Thymus (tissue), 11 donors: ENCODE data around the gene RBCK1. TPM values are rescaled to one million over a fixed set of nuclear protein-coding genes. Genes with fewer than 3 reads are reported as not detected.

ENCODE experiments used
- DNase-seq, 9 donors: peaks; one replicate each; pipeline ENCODE4 v3.0.0-alpha.2; 2013; ENCODE audit warnings: low spot score in 9 of 9, low read depth in 6 of 9, missing footprints in 1 of 9
- H3K27ac ChIP-seq, 2 donors: one replicate each; pipeline ENCODE4 v1.5.1; 2013; ENCODE audit warnings: control low read depth in 1 of 2, low read depth in 1 of 2, low read length in 1 of 2, mild to moderate bottlenecking in 1 of 2, moderate library complexity in 1 of 2
- H3K27me3 ChIP-seq, 2 donors: one replicate each; pipeline ENCODE4 v1.5.1; 2013; ENCODE audit warnings: low read length in 1 of 2; ENCODE audit not compliant: control insufficient read depth in 2 of 2, insufficient read depth in 1 of 2
- H3K36me3 ChIP-seq, 2 donors: one replicate each; pipeline ENCODE4 v1.5.1; 2013; ENCODE audit warnings: low read length in 1 of 2, mild to moderate bottlenecking in 1 of 2, moderate library complexity in 1 of 2; ENCODE audit not compliant: control insufficient read depth in 2 of 2, insufficient read depth in 2 of 2
- H3K4me1 ChIP-seq, 2 donors: one replicate each; pipeline ENCODE4 v1.5.1; 2013; ENCODE audit warnings: low read length in 2 of 2; ENCODE audit not compliant: control insufficient read depth in 2 of 2, insufficient read depth in 2 of 2
- H3K4me3 ChIP-seq, 2 donors: one replicate each; pipeline ENCODE4 v1.5.1; 2013; ENCODE audit warnings: low read length in 2 of 2, control low read depth in 1 of 2, mild to moderate bottlenecking in 1 of 2
- H3K9me3 ChIP-seq, 2 donors: one replicate each; pipeline ENCODE4 v1.5.1; 2013; ENCODE audit warnings: low read length in 1 of 2, mild to moderate bottlenecking in 1 of 2; ENCODE audit not compliant: control insufficient read depth in 2 of 2, insufficient read depth in 1 of 2
- WGBS: extraction: QIAGEN DNeasy Blood & Tissue Kit; methylation state at CpG from one replicate; pipeline ENCODE4 v1.1.7; 2013; 5-methylcytosine and 5-hydroxymethylcytosine counted together
- polyA plus RNA-seq: library from polyadenylated mRNA; stranded (reverse); fragments of 200-250 nt; gene quantifications from one replicate; pipeline ENCODE4 v1.2.3, GENCODE V29; 2013
- total RNA-seq: library from RNA; stranded (reverse); fragments of 120-200 nt; gene quantifications from one replicate; pipeline ENCODE4 v1.2.4, GENCODE V29; 2013
- donor health status: healthy.

The RBCK1 gene
- total and polyA plus RNA-seq, 2 donors = 53.2 to 140 TPM

DNA sequence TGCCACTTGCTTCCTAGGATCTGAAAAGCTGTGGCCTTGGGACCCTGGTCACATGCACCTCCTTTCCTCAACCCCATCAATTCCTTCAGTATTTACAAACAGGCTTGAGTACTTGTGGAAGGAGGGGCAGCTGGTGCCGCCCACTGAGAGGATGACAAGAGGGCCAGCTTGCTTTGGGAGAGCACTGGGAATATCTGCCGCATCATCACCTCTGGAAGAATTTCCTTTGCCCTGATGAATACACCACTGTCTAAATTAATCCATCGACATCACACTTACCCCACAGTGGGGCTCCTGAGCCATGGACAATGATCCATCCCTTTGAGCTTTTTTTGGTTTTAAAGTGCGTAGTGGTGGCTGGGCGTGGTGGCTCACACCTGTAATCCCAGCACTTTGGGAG is 28.4 kb downstream of the RBCK1 start:
- no peak for DNase-seq
- Histone ChIP-seq H3K27ac (no peak overlapping the region), H3K36me3 (peaks cover 62 to 67% of the 10 kb centered on the region in 2 donors), H3K9me3 (no peaks in the 10 kb centered on the region), H3K4me3 (no peak overlapping the region), H3K27me3 (no peaks in the 10 kb centered on the region), H3K4me1 (peaks cover 25% of the 10 kb centered on the region in 2 donors)
- WGBS = over 99% methylated on average over 5 of the region's 5 CpGs

DNA sequence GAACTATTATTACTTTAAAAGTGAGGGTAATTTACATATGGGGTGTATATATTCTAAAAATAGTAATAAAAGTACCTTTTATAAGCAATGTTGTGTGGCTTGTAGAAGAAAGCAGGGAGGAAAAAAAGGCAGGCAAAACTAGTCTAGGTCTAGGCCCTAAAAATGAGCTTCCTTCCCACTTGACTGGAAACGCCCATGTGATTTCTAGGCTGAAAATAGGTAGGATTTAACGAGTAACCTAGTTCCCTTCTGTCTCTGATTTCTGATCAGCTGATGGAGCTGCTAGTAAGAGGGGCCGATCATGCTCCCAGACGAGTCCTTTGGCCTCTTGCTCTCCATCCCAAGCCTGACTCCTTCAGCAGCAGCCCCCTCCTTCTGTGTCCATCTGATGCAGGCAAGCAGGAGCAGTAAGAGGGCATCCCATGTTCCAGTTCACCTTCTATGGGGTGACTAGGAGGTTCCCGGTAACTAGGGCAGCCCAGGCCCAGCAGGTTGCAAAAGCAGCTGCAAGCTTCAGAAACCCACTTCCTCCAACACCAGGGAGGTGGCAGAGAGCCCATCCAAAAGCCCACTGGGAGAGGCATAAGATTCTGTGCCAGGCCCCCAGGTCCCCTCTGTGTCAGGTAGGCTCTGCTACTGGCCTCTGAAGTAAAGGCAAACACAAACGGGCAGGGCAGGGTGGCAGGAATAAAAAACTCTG is 29.8 kb downstream of the RBCK1 start:
- WGBS = 41% methylated on average over 6 of the region's 6 CpGs
- DNase-seq = peak in 5 of 9 donors; percentile 26 to 67 (median 42)
- Histone ChIP-seq H3K9me3 (no peaks in the 10 kb centered on the region), H3K27ac (peak overlapping the region; percentile 62 to 75), H3K36me3 (peaks cover 53 to 65% of the 10 kb centered on the region in 2 donors), H3K27me3 (no peaks in the 10 kb centered on the region), H3K4me1 (peaks cover 25% of the 10 kb centered on the region in 2 donors), H3K4me3 (peak overlapping the region; percentile 27 to 40)

DNA sequence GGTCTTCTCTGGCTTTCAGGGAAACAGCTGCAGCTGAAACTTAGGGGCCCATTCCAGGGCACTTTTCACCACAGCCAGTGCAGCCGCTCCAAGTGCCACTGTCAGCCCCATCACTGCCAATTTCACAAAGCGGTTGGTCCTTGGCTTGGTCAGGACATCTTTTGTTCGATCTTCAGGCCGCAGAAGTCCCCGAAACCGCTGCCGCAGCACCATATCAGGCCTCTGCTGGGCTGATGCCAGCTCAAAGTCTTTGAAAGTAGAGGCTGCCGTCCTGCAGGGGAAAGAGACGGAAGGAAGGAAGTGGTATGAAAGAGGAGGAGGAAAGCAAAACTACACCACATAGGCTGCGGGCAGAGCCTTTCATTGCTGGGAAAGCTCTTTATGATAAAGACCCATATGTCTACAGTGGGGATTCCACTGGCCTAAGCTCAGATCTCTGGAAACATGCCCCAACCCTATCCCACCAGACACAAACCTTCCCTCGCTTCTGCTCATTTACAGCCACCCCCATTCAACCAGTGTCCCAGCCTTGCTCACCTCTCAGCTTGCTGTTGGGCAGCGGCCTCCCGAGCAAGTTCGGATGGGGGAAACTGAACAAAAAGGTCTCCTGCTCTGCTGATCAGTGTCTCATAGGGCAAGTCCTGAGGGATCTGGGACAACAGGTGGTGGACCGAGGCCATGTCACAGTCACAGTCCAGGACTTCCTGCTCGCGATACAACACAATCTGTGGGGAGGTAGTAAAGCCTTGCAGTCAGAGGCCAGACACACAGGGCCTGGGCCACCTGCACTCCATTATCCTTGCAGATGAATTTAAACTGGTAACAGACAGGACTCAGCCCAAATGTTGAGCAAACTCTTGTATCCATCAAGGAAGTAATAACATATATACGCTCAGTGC is 30.7 kb downstream of the RBCK1 start:
- no peaks in the 10 kb centered on the region for H3K9me3 ChIP-seq
- H3K27me3 ChIP-seq = no peaks in the 10 kb centered on the region
- peaks cover 60 to 70% of the 10 kb centered on the region in 2 donors for H3K36me3 ChIP-seq
- 31% methylated on average over 18 of the region's 18 CpGs for WGBS
- H3K27ac ChIP-seq = peak overlapping the region; percentile 74 to 75
- DNase-seq = peak in 7 of 9 donors; percentile 47 to 79 (median 55)
- H3K4me3 ChIP-seq = peak overlapping the region; percentile 27 to 40
- peaks cover 25% of the 10 kb centered on the region in 2 donors for H3K4me1 ChIP-seq

DNA sequence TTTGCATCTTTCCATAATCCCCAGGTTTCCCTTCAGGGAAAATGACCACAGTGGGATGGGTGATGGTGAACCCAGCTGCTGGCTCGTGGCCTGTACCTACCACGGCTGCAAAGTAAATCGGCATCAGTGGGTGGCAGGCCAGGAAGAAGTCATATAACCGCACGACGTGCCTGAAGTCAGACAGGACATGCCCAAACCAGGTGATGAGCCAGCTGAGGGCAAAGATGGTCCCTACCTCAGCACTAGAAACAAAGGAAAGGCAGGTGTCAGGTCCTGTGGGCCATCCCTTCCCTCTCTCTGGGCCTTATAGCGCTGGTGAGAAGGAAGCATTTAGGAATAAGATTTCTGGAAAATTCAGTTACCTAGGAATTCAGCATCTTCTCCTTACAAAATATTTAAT is 32.0 kb downstream of the RBCK1 start:
- H3K27me3 ChIP-seq = no peaks in the 10 kb centered on the region
- no peak for DNase-seq
- 93% methylated on average over 7 of the region's 7 CpGs for WGBS
- H3K36me3 ChIP-seq = peaks cover 66 to 76% of the 10 kb centered on the region in 2 donors
- no peak overlapping the region for H3K4me3 ChIP-seq
- no peak overlapping the region for H3K27ac ChIP-seq
- H3K4me1 ChIP-seq = peaks cover 25% of the 10 kb centered on the region in 2 donors
- peaks cover 0 to under 1% of the 10 kb centered on the region in 2 donors for H3K9me3 ChIP-seq

DNA sequence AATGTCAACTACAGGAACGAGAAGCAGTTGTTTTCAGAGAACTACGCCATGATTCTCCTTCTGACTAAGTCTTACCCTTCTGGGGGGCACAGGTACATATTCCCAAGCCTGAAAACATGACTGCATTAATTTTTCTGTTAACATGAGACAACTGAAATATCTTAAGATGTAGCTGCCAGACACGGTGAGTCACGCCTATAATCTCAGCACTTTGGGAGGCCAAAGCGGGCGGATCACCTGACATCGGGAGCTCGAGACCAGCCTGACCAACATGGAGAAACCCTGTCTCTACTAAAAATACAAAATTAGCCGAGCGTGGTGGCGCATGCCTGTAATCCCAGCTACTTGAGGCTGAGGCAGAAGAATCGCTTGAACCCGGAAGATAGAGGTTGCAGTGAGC is 32.5 kb downstream of the RBCK1 start:
- Histone ChIP-seq H3K27ac (no peak overlapping the region), H3K9me3 (peaks cover 0 to 2% of the 10 kb centered on the region in 2 donors), H3K4me3 (no peak overlapping the region), H3K4me1 (peaks cover 25% of the 10 kb centered on the region in 2 donors), H3K36me3 (peaks cover 66 to 76% of the 10 kb centered on the region in 2 donors), H3K27me3 (no peaks in the 10 kb centered on the region)
- DNase-seq = no peak
- WGBS = 99% methylated on average over 13 of the region's 13 CpGs

DNA sequence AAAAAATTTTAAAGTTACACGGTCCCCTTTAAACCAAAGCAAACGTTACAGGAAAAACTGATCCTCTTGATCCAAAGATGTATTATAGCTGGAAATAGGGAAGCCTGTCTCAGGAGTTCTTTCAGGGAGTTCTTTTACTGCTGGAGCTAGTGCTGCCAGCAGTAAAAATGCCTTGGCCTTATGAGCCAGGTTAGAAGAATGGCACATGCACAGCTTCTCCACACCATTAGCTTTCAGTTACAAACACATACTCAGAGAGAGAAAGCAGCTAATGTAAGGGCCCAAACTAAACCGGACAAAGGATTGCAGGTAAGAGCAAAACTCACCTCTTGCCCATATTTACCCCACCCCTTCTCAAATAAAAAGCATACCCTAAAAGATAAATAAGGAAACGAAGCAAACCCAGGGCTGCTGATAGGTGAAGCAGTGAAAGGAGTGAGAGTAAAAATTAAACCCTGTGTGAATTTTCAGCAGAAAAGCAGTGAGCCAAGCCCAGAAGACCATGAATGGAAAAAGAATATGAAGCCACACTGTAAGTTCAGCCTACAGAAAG is 35.2 kb downstream of the RBCK1 start:
- Histone ChIP-seq H3K4me1 (peaks cover 14% of the 10 kb centered on the region in 2 donors), H3K36me3 (peaks cover 58 to 69% of the 10 kb centered on the region in 2 donors), H3K27me3 (no peaks in the 10 kb centered on the region), H3K9me3 (peaks cover 0 to 2% of the 10 kb centered on the region in 2 donors), H3K27ac (no peak overlapping the region), H3K4me3 (no peak overlapping the region)
- WGBS = 97% methylated on average over 4 of the region's 4 CpGs
- DNase-seq = no peak

DNA sequence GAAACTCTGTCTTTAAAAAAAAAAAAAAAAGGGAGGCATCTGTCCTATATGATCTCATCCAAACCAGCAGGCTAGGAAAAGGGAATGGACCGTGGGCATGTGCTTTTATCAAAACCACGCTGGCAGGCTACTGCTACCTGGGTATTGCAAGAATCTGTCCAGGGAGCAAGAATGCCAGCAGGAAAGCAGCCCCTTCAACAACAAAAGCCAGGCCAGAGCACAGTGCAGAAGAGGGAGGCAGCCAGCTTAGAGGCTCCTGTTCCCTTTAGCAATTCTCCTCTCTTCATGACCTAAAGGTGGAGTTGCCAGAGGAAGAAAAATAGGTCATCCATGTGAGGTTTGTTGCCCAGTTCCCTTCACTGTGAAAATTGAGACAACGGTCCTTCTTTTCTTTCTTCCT is 36.0 kb downstream of the RBCK1 start:
- no peaks in the 10 kb centered on the region for H3K27me3 ChIP-seq
- no peak for DNase-seq
- H3K4me3 ChIP-seq = no peak overlapping the region
- H3K4me1 ChIP-seq = peaks cover 6 to 8% of the 10 kb centered on the region in 2 donors
- H3K27ac ChIP-seq = no peak overlapping the region
- peaks cover 0 to 2% of the 10 kb centered on the region in 2 donors for H3K9me3 ChIP-seq
- H3K36me3 ChIP-seq = peaks cover 58 to 69% of the 10 kb centered on the region in 2 donors
- 97% methylated on average over 3 of the region's 3 CpGs for WGBS

DNA sequence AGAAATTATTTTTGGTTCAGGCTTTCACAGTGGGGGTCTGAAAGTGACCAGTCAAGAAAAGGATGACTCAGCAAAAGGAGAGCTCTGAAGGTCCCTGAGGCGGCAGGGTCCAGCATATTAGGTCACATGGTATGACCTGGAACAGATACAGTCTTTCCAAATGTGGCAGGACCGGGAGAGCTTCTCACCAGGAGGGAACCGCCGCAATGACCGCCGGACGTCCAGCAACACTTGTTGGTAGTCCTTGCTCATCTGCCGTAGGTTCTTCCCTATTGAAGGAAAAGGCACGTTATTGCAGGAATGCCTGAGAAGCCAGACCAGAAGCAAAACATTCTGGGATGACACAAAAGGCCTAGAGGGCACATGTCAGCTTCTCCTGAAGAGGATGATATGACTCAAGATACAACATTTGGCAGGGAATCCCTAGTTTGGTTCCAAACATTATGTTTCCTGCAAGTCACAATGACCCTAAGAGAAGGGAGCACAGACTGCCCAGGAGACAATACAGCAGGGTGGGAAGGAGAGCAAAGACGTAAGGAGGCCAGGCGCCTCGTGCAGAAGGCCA is 36.8 kb downstream of the RBCK1 start:
- 91% methylated on average over 12 of the region's 12 CpGs for WGBS
- Histone ChIP-seq H3K27ac (no peak overlapping the region), H3K9me3 (peaks cover 0 to 2% of the 10 kb centered on the region in 2 donors), H3K36me3 (peaks cover 53 to 62% of the 10 kb centered on the region in 2 donors), H3K4me3 (no peak overlapping the region), H3K27me3 (no peaks in the 10 kb centered on the region), H3K4me1 (peaks cover 0 to under 1% of the 10 kb centered on the region in 2 donors)
- DNase-seq = no peak
